ENCODE measurements around the gene SYPL1.

- TF ChIP-seq CTCF (IDR thresholded peaks at IDR 0.05) (no peak), POLR2A (IDR thresholded peaks at IDR 0.05) (no peak)
Measured at GRCh38 chr7:106089647-106090046, 22.5 kb downstream of the SYPL1 start.
